NCI-H2107 (cell line): ENCODE data around the gene PIKFYVE.
"Not testable (repeated sequence)": the region's sequence is repeated elsewhere in the genome, so short reads cannot be mapped to it uniquely, and the experiment has no call there.

Source experiments
- DNase-seq: peaks from one replicate; lab custom pipeline; 2025; lab: John Stamatoyannopoulos, UW

Gene PIKFYVE

DNA sequence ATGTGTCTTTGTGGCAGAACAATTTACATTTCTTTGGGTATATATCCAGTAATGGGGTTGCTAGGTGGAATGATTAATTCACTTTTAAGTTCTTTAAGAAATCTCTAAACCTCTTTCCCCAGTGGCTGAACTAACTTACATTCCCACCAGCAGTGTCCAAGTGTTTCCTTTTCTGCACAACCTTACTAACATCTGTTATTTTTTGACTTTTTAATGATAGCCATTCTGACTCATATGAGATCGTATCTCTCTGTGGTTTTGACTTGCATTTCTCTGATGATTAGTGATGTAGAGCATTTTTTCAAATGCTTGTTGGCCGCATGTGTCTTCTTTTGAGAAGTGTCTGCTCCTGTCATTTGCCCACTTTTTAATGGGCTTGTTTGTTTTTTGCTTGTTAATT lies 97.4 kb downstream of the PIKFYVE start:
- no peak for DNase-seq

DNA sequence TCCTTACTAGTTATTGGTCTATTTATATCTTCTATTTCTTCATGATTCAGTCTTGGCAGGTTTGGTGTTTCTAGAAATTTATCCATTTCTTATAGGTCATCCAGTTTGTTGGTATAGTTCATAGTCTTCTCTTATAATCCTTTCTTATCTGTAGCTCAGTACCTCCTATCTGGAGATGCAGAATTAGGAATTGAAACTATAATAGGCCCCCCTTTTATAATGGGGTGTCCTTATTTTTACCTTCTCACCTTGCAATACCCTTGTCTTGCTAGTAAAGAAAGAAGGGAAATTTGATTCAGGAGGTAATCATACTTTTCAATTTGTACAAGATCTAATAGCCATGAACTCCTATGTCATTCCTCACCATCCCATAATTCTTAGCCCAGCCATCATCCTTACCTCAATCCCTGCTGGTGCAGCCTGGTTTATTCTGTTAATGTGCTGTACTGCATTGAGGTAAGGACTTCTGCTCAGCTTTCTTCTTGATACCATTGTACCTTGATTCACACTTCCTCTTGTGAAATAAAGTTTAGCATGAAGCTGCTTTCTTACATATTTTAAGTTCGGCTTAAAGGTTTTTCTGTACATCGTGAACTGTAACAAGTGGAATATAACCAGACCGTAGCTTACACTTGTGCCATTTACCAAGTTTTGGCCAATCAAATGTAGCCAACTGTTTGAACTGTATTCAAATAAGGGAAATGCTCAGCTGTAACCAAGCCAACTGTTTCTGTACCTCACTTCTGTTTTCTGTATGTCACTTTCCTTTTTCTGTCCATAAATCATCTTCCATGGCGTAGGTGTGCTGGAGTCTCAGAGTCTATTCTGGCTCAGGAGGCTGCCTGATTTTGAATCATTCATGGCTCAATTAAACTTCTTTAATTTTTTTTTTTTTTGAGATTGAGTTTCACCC lies 100.4 kb downstream of the PIKFYVE start:
- no peak for DNase-seq

DNA sequence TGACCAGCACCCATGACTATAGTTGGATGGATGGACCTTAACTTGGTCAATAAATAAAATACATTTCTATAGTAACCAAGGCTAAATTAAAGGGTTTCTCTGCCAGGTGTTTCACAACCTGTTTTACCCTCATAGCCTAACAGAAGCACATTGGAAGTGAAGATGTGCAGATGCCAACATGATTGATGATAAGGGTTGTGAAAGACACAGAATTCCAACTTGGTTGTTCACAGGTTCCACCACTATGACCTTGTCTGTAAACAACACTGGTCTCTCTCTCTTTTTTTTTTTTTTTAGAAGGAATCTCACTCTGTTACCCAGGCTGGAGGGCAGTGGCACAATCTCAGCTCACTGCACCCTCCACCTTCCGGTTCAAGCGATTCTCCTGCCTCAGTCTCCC lies 103.0 kb downstream of the PIKFYVE start:
- no peak for DNase-seq

DNA sequence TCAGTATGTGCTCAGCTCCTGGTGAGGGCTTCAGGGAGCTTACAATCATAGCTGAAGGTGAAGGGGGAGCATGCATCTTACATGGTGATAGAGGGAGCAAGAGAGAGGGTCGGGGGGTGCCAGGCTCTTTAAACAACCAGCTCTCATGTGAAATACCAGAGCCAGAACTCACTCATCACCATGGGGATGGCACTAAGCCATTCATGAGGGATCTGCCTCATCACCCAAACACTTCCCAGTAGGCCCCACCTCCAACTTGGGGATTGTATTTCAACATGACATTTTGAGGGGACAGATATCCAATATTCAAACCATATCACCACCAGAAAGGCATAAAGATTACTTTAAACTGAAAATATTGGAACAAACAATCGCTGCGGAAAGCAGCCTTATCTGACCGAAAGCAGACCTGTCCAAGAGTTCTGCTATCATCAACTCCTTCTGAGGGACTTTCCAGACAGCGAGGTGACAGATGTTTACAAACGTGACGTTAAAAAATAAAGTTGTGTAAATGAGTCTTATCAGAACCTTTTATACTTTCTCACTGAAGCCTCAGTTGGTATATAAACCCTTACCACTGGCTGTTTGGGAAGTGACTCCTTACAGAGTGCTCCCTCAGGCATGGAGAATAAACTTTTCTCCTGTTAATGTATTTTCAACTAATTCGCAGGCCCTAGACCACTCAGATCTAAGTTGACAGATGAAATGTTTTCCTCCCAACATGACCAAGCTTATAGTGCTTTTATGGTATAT lies 105.0 kb downstream of the PIKFYVE start:
- no peak for DNase-seq

DNA sequence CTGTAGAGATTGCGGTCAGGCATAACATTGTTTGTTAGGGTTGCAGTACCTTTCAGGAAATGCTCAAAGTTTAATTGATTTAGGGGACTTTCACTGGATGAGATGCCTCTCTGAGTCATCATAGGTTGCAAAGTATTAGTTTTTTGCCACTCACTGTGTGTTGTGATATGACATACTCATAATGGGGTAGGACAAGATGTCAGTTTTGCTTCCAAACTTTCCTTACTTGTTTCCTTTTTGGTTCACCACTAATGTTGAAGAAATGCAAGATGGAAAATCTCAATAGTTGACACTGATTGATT lies 105.5 kb downstream of the PIKFYVE start:
- no peak for DNase-seq

DNA sequence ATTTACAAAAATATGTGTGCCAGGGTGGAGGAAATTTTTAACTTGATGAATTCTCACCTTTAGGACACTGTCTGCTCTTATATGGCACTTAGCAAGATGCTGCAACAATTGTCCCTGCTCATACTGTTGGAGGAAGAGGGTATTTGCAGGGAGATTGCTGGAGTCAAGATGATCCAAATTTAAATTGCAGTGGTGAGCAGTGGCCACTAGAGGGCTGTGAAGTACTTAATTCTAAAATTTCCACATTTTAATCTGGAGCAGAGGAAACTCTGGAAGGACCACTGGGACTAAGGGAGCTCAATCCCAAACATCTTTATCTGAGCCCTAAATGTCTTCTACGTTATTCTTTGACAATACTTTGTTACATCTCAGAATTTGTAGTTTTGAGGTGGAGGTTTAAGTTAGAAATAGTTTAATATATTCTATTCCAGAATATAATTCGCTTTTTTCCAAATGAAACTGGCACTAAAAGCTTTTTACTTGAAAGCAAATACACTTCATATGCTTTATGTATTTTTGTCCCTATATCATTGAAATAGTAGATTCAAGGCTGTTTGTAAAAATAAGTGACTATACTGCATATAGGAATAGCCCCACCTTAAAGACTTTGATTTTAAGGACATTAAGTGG lies 107.5 kb downstream of the PIKFYVE start:
- peak; percentile 16 for DNase-seq

DNA sequence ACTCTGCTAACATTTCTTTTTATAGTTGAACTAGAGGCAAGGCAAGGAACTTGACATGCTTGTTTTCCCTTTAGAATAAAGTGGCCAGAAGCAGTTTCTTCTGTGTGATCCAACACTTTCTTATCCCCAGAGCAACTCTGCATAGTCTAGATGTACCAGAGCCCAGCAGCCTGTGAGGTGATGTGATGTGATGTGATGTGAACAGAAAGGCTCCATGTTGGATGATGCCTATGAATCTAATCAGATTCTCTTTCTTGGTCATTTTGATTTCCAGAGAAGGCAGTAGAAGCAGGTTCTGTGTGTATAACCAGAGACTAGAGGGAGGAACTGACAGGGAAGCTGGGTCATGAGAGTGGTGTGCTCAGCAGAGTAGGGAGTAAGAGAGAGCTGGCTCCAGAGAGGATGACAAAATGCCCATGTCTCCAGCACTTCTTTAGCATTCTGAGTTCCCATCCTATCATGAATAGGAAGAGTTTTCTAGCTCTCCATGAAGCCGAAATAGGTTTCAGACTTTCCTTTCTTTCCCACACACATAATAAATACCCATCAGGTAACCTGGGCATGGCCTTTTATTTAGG lies 109.5 kb downstream of the PIKFYVE start:
- no peak for DNase-seq

DNA sequence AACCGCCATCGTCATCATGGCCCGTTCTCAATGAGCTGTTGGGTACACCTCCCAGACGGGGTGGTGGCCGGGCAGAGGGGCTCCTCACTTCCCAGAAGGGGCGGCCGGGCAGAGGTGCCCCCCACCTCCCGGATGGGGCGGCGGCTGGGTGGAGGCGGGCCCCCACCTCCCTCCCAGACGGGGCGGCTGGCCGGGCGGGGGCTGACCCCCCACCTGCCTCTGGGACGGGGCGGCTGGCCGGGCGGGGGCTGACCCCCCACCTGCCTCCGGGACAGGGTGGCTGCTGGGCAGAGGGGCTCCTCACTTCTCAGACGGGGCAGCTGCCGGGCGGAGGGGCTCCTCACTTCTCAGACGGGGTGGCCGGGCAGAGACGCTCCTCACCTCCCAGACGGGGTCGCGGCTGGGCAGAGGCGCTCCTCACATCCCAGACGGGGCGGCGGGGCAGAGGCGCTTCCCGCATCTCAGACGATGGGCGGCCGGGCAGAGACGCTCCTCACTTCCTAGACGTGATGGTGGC lies 111.3 kb downstream of the PIKFYVE start:
- not testable (repeated sequence) for DNase-seq

DNA sequence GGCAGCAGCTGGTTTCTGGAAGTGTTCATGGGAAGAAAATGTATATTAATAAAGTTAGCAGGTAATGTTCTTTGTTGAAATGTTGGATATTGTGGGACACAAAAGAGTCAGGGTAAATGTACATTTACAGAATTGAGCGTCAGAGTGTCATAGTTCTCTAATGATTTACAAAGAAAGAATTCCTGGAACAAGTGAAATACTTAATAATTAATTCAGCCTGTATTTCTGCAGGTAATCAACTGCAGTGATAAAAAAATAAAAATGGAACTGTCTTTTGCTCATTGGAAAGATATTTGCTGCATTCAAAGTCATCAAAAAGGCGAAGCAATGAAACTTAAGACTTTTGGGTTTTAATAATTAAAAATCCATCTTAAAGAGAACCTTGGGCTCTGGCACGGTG lies 113.1 kb downstream of the PIKFYVE start:
- no peak for DNase-seq

DNA sequence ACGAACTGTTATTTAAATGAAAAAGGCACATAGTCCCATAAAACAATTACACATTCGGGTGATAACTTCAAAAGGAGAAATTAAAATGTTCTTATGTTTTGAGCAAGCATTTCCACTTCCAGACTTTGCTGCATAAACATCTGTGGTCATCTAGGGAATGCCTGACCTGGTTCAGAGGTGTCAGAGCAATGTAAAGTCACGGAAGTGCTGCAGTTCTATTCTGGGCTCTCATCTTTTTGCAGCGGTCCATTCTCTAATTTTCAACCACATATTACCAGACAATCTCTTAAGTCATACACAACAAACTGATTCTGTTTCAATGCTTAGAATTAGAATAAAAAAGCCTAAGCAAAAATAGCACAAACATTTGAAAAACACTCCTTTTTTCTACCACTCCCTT lies 118.6 kb downstream of the PIKFYVE start:
- DNase-seq: no peak

DNA sequence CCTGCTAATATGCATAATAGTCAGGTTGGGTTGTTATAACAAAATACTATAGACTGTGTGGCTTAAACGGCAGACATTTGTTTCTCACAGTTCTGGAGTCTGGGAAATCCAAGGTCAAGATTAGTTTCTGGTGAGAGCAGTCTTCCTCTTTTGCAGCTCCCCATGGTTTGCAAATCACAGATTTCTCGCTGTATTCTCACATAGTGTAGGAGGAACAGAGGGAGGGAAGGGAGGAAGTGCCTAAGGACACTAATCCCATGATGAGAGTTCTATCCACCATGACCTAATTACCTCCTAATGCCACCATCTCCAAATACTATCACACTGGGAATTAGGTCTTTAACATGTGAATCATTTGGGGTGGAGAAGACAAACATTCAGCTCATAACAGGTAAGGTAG lies 120.5 kb downstream of the PIKFYVE start:
- no peak for DNase-seq

DNA sequence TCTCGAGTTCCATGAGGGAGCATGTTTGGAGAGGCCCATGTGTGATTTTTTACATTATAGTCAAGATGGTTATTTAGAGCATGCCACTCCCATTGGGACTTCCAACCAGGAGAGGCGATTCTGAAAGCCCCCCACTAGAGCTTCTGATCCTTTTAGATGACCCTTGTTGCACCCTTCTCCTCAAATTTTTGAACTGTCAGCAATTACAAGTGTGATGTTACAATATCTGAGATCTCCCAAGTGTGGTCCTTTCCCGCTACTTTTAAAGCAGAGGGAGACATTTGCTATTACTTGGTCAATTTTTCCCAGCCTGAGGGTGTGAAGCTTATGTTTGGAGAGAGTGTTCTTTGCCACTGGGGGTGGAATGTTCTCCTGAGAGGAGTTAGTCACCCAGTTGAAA lies 123.9 kb downstream of the PIKFYVE start:
- DNase-seq: no peak

DNA sequence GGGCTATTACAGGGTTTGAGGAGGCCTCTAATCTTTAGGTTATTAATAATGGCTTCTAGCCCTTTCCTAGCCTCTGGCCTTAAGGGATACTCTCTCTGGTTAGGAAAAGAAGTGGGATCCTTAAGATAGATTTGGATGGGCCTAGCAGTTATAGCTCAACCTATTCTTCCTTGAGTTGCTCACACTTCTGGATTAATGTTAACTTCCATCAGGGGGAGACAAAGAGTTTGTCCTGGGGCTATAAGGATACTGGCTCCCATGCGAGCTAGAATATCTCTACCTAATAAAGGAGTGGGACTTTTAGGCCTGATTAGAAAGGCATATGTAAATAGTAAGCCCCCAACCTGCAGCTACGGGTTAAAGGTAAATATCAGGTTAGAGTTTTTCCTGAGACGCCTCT lies 126.2 kb downstream of the PIKFYVE start:
- DNase-seq: no peak

DNA sequence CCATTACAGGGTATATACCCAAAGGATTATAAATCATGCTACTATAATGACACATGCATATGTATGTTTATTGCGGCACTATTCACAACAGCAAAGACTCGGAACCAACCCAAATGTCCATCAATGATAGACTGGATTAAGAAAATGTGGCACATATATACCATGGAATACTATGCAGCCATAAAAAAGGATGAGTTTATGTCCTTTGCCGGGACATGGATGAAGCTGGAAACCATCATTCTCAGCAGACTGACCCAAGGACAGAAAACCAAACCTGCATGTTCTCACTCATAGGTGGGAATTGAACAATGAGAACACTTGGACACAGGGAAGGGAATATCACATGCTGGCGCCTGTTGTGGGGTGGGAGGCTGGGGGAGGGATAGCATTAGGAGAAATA lies 130.7 kb downstream of the PIKFYVE start:
- not testable (repeated sequence) for DNase-seq

DNA sequence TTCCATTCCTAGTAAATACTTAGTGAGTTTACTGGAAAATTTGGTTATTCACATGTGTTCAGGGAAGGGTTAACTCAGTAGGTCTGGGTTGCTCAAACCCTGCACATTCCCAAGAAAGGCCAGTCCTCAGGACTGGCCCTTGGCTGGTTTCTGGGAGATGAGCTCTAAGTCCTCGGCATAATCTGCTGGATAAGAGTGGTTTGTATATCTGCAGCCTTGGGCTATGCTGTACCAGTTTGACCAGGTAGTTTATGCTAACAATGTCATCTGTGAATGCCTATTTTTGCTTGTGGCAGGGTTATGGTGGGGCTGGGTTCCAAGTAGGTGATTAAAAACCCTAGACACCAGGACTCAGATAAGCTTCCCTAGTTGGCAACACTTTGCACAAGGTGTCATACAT lies 133.1 kb downstream of the PIKFYVE start:
- no peak for DNase-seq

DNA sequence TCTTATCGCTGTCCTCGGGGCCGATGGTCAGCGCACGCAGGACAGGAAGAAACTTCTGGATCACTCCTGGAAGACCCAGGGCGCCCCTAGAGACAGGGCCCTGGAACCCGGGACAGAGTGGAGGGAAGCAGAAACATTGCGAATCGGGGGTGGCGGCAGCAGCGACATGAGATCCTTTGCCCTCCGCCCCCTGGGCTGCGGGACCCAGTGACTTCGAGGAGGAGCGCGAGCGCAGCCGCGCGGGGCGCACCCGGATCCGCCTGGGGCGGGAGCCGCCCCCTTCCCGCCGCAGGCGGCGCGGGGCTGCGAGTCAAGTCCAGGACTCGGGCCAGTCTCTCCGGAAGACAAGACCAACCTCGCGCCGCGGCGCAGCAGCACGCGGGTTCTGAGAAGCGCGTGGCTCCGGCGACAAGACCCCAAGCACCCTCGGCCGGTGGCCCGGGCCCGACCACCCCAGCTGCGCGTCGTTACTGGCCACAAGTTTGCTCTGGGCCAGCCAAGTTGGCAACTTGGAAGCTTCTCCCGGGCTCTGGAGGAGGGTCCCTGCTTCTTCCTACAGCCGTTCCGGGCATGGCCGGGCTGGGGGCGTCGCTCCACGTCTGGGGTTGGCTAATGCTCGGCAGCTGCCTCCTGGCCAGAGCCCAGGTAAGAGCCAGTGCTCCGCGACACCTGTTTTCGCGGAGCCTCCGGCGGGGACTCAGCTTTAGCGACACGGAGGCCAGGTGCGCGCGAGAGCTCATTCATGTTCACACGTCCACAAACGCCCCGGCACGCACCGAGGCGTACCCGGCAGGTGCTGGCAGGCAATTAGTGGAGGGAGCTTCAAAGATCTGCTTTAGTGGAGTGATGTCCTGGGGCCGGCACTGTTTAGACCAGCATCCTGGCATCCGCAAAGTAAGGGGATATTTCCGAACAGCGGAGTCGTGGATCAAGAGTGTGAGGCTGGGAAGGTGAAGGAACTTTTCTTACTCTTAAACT lies 140.7 kb downstream of the PIKFYVE start, which contains the start of gene PTH2R:
Gene PTH2R, plus strand, starts transcription at position 319 of the 978 bp plus-strand sequence. Its CDS starts 252 bp downstream, at position 571.
- DNase-seq: peak; percentile 54

DNA sequence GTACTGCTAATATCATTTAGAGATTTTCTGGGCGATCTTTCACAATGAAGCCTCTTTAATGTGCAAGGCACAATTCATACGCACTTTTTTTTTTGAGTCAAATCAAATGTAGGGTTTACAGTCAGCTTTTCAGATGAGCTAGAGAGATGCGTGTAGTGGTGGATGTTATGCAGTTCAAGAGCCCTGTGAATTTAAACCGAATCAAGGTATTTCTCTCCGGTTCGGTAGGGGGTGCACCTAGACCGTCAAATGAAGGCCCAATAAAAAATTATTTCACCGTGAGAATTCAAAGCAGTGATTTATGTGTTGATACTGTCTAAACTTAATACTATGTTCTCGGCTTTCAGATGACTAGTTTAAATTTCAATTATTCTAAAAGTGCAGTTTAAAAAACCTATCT lies 141.6 kb downstream of the PIKFYVE start:
- DNase-seq: peak; percentile 39
